Activated CD4-positive, alpha-beta T cell treated with anti-CD3 and anti-CD28 coated beads, Interleukin-2, Interleukin-6, amounts not matched to agents 100 ng/mL and 50 ng/mL, durations not matched to agents 16 hours and 8 hours (primary cell): Measurements from ENCODE around the gene BBS12.

Source experiments
- DNase-seq: peaks from one replicate; pipeline ENCODE4 v3.0.0-alpha.2; 2020

Gene BBS12

GRCh38 chr4:122716825-122717448, 15.6 kb upstream of the BBS12 start:
- peak; percentile 88 for DNase-seq

DNA sequence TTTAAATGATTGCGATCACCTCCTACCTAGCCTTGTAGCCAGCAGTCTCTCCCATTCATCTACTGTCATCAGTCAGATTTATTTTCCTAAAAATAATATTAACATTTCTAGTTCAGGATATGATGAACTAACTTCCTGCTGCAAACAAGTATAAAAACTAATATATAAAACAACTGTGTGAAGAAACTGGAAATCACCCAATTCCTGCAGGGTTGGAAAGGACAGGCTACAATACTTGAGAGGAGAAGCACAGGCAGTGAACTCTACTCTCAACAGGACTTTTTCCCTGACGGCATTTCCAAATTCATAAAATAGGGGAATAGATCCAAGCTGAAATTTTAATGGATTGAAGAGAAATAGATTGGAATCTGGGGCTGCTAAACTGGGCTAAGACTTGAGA, 14.2 kb upstream of the BBS12 start:
- no peak for DNase-seq

DNA sequence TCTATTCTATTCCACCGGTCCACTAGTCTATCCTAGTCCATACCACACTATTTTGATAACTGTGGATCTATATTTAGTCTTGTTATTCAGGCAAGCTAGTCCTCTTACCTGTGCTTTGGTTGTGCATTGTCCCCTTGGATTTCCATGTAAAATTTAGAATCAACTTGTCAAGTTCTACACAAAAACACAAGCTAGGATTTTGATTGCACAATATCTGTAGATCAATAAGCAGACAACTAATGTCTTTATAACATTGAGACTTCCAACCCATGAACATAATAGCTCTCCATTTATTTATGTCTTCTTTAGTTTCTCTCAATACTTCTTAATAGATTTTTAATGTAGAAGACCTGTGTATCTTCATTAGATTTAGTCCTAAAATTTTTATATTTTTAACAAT, 10.2 kb upstream of the BBS12 start:
- DNase-seq, result no peak

DNA sequence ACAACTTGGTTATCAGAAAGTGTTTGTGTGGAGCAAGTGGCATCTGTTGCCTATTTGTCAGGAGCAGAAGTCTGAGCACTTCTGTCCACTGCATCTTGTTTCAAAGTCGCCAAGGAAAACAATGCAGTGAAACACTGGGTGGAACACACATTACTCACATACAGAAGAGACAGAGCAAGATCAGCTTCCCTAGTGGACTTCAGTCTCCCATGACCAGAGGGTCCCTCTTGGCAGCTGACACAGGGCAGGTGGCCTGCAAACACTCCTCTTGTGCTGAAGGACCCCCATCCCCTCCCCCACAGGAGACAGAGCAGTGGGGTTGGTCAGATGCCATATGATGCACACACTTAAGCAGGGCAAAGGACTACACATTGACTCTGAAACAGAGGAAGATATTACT, 3.6 kb upstream of the BBS12 start:
- DNase-seq, result no peak

DNA sequence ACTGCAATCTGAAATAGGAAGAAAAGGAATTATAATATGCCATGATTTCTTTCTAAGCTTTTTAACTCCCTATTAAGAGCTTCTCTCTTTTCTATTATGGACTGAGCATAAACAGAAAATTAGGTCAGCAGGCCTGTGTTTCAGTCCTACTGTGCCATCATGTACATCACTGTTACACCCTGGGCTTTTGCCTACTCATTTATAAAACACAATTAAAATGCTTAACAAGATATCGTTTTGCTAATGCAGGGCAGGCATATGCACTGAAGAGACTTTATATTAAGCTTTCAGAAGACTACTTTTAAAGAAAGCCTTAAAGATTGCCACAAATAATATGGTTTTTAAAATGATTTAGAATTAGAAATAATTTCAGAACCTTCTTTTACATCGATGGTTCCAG, 828 bp upstream of the BBS12 start:
- no peak for DNase-seq

DNA sequence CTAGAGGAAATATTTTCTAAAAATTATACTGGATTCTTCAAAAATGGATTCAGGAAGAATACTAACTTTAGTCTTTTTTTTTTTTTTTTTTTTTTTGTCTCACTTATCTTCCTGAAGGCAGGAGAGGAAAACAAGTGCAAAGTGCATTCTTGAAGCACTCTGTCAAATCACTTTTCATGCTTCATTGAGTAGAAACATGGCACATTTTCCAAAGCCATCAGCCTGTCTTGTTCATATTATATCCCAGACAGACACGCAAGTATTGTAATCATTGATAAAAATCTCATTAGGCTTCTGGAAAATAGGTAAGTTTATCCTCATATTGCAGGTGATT, 1.2 kb downstream of the BBS12 start:
- no peak for DNase-seq

- DNase-seq, result no peak
These were observed 6.7 kb downstream of the BBS12 start for GRCh38 chr4:122739174-122739573.

- DNase-seq, result no peak
These were observed 10.7 kb downstream of the BBS12 start for GRCh38 chr4:122742933-122743829.

DNA sequence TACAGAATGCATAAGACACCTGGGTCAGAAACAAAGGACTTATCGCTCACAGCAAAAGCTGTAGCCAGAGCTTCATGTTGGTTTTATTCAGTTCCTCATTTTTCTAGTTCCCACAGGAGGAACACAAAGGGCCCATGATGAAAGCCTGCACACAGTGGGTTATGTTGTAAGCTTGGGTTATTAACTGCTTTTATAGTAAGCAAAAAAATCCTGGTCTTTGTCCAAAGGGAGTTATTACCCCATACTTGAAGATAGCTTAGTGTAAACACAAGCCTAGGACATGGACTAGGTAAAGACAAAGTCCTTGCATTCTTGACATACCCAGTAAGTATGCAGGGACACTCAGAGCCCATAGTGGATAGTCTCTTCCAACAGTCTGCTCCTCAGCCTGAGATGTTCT, 11.7 kb downstream of the BBS12 start:
- no peak for DNase-seq

DNA sequence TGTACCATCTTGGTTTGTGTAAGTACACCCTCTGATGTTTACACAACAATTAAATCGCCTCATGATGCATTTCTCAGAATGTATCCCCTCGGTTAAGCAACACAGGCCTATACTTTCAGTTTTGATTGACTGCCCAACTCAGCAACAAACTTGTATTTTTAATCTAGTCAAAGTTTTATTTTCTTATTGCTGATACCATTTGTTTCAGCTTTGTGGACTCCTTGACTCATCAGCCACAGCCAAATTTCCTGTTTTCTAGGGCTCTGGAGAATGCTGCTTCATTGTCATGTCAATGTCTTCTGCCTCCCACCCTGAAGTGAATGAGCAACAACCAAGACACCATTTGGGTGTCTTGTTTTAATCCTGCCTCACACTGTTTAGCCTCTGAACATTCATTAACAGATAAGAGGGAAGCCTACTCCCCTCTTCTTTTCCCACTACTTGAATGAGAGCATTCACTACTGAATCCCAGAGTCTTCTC, 14.0 kb downstream of the BBS12 start:
- DNase-seq, result peak; percentile 36

- no peak for DNase-seq
These were observed 14.6 kb downstream of the BBS12 start for GRCh38 chr4:122747068-122747467.

- DNase-seq, result no peak
These were observed 15.4 kb downstream of the BBS12 start for GRCh38 chr4:122747883-122748282.

DNA sequence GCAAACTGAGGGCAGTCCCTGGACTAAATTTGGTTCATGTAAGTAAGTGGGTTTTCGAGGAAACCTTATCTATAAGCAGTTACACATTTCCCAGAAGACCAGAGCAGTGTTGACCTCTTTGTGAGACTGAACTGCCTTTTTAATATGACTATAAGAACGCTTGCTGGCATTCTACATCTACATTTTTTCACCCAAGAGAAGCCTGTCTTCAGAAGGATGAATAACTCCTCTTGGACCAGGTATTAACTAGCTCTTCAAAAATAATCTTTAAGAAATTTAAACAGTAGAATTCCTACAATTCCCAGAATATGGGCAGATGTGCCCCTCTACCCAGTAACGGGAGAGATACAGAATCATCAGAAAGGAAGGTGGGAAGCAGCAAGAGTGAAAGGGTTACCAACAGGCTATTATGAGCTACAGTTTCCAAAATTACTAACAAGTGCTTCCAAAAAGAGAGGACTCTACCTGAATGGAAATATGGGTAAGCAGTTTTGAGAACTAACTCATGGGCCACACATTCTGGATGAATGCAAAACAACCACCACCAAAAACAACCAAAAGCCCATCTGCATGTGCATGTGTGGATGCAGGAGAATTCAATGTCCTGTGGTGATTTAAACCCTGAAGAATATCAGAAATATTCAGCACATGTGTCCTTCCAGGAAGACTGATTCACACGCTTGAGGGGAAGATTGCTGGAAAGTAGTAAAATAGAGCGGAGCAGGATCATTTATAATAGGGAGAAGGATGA, 17.4 kb downstream of the BBS12 start:
- no peak for DNase-seq

GRCh38 chr4:122755675-122756074, 23.2 kb downstream of the BBS12 start:
- no peak for DNase-seq

GRCh38 chr4:122758033-122758432, 25.5 kb downstream of the BBS12 start:
- peak; percentile 52 for DNase-seq

- DNase-seq, result no peak
These were observed 27.3 kb downstream of the BBS12 start for GRCh38 chr4:122759639-122760310.

DNA sequence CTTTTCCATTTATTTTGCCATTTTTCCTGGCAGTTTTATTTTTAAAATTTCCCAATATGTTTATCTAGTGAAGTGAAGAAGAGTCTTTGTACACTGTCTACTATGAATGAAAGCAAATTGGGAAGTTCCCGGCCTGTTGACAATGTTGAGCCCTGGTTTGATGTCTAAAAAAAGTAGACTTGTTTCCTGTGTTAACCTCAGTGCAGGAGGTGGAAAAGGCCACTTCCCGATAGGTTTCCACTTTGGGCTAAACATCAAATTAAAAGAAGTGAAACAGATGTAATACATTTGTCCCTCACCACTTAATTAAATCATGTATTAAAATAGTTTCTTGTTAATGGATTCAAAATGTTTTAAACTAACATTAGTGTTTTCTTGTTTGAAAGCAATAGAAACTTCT, 30.0 kb downstream of the BBS12 start:
- peak; percentile 60 for DNase-seq

DNA sequence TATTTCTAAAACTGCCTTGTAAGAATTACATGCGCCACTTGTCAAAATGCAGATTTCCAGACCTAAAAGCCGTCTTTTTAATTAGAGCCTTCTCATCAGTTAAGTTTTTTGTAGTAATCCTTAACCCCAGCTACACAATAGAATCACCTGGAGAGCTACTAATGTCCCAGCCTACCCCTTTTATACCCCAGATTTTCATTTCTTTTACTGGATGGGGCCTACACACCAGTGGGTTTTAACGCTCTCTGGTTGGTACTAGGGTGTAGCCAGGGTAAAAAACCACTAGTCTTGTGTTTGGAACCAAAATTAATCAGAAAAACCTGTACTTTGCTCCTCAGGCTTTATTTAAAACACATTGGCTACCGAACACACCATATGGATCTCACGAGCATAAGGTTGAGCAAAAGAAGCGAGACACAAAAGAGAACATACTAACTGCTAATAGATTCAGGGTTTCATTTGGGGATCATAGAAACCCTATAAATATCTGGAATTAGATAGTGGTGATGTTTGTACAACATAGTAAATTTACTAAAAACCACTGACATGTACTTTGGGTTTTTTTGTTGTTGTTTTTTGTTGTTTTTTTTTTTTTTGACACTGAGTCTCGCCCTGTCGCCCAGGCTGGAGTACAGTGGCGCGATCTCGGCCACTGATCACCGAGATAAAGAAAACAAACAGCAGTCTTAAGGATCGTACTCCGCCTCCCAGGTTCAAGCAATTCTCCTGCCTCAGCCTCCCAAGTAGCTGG, 30.6 kb downstream of the BBS12 start:
- DNase-seq, result no peak

- DNase-seq, result no peak
These were observed 31.7 kb downstream of the BBS12 start for GRCh38 chr4:122764071-122764820.

DNA sequence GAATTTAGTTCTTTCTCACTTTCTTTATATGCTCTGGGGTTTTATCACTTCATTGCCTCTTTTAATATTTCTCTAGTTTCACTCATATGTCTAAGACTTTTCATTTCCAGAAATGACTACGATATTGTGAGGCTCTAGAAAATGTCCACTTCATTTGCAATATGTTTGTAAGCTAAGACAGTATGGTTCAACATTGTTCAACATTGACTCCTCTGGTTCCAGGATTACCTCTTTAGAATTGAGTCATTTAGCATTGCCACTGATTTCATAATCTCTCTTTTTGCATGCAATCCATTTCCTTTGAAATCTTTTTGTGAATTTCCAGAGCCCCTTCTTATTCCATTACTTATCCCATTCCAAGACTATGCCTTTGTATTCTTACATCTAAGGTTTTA, 32.3 kb downstream of the BBS12 start:
- DNase-seq, result peak; percentile 80

DNA sequence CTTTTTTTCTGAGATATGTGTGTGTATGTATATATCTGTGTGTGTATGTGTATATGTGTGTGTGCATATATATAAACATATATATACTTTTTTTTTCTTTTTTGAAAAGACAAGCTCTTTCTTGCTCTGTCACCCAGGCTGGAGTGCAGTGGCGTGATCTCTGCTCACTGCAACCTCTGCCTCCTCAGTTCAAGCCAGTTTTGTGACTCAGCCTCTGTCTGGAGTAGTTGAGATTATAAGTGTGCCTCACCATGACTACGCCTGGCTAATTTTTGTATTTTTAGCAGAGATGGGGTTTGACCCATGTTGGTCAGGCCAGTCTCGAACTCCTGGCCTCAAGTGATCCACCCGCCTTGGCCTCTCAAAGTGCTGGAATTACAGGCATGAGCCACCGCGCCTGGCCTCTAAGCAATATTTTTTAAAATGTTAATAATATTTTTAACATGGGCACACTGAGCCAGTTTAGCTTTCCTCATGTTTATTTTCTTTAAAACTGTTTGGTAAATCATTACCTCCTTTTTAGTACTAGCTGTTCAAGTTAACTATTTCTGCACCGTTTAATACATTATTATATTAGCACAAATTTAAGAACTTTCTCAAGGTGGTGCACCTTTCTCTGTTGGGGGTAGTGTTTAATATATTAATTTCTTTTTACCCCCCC, 33.3 kb downstream of the BBS12 start:
- peak; percentile 34 for DNase-seq
